Right lobe of liver (tissue), 6 donors: ENCODE measurements around the gene CDKN1C. TPM values are rescaled to one million over a fixed set of nuclear protein-coding genes. Genes with fewer than 3 reads are reported as not detected.

Experiments used
- ATAC-seq, 4 donors: fragments of 200-7000 bp; cut with Tn5 transposase; one replicate each; pipeline ENCODE4 v1.9.1; 2020; ENCODE audit warnings: mild to moderate bottlenecking in 4 of 4, moderate library complexity in 4 of 4
- DNase-seq, 3 donors: peaks; one replicate each; pipeline ENCODE4 v3.0.0-alpha.2; 2020
- H3K27ac ChIP-seq, 3 donors: fragments of 200-600 bp; one replicate each; pipeline ENCODE4 v1.8.0; 2022
- H3K27me3 ChIP-seq, 2 donors: fragments of 200-600 bp; one replicate each; pipeline ENCODE4 v1.8.0; 2022
- H3K36me3 ChIP-seq, 4 donors: fragments of 200-600 bp; sonication (generic) in 1 of 4; one replicate each; pipeline versions ENCODE4 v1.5.1 to v1.8.0; 2017 to 2022; ENCODE audit warnings: control low read depth in 1 of 4
- H3K4me1 ChIP-seq, 4 donors: fragments of 200-600 bp; sonication (generic) in 1 of 4; one replicate each; pipeline versions ENCODE4 v1.5.1 to v1.8.0; 2017 to 2022; ENCODE audit warnings: control low read depth in 1 of 4
- H3K4me3 ChIP-seq, 3 donors: fragments of 200-600 bp; one replicate each; pipeline ENCODE4 v1.8.0; 2022
- H3K9me3 ChIP-seq, 4 donors: fragments of 200-600 bp; sonication (generic) in 1 of 4; one replicate each; pipeline versions ENCODE4 v1.5.1 to v1.8.0; 2017 to 2022; ENCODE audit warnings: control low read depth in 1 of 4
- POLR2A ChIP-seq: fragments of 450-650 bp; IDR thresholded peaks from one replicate; pipeline ENCODE4 v1.6.1; 2017; ENCODE audit warnings: antibody characterized with exemption, mild to moderate bottlenecking
- WGBS: methylation state at CpG from one replicate; pipeline ENCODE4 v1.1.6; 2018; ENCODE audit warnings: low coverage, low lambda C conversion rate; ENCODE audit not compliant: insufficient coverage; ENCODE audit errors: missing lambda C conversion rate; 5-methylcytosine and 5-hydroxymethylcytosine counted together
- intact Hi-C, 2 donors: fragments of 100-400 bp; cut with DNase I; formaldehyde crosslinking; loops; one replicate each; pipeline versions ENCODE4 v1.11.2 to v1.14.1; 2022
- total RNA-seq, 6 experiments: library from RNA; depleted of rRNA in 2 of 6; stranded (reverse); fragments of >200 nt in 2 of 6; fragmentation: NEBNext Ultra II Directional in 3 of 6; extraction: Animal tissue kit (Norgen Biotek cat#: 25700) in 3 of 6; gene quantifications; one replicate each; pipeline versions ENCODE4 v1.1.0 to v1.2.4, GENCODE V29; 2016 to 2023
- TF ChIP-seq, protein P1 (sequence below), 4 donors: fragments of 200-600 bp in 3 of 4; fragments of 450-650 bp in 1 of 4; IDR thresholded peaks; one replicate each; pipeline versions ENCODE4 v1.5.1 to v1.8.0; 2016 to 2022; ENCODE audit warnings: antibody characterized with exemption in 4 of 4, mild to moderate bottlenecking in 2 of 4
- donor health status: DM: no; HTN: yes; CAD: no.
- donor health status: DM: no; HTN: no; CAD: no.
- donor health status: DM: no; HTN: no; CAD: no.
- donor health status: DM: no; HTN: yes; CAD: no.
- donor health status: DM: no; HTN: yes; CAD: no.

CDKN1C gene
- total RNA-seq, 6 experiments from 2014 or later = 2.2 to 8.0 (median 3.6) TPM

DNA sequence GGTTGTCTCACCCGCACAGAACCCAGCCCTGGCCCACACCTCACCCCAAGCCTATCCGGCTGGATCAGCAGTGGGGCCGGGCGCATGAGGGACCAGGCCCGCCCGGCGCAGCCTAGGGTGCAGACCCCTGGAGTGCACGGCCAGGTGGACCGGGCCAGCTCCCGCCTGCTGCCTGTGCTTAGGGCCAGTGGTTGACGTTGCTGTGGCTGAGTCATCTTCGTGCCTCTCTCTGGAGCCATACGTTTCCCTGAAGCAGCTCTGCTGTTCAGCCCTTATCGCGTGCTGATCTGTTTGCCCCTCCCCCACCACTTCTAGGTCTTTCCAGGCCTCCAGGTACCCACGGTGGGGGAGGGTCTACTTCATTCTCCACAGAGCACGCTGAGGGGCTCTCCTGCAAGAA lies 39.5 kb downstream of the CDKN1C start:
- no peaks in the 10 kb centered on the region for H3K9me3 ChIP-seq
- intact Hi-C loops = no loop called here
- no peak for ATAC-seq

DNA sequence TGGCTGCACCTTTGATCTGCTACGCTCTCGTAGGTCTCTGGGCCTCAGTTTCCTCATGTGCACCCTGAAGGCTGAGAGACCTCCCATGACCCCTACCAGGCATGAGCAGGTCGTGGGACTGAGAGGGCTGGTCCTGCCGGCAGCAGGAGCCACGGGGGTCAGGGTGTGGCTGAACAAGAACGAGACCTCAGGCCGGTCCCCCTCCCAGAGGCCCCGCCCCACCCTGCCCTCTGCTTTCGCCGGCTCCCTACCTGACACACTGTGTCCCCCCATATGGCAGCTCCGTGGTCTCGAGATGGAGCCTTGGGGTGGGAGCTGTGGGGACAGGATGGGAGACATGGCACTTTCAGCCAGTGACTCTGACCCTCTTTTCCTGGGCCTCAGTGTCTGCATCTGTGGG lies 40.6 kb downstream of the CDKN1C start:
- Histone ChIP-seq H3K27ac (no peak overlapping the region), H3K4me3 (no peak overlapping the region), H3K4me1 (no peaks in the 10 kb centered on the region), H3K9me3 (no peaks in the 10 kb centered on the region), H3K36me3 (no peaks in the 10 kb centered on the region), H3K27me3 (no peaks in the 10 kb centered on the region)
- WGBS = 80% methylated on average over 6 of the region's 12 CpGs
- TF ChIP-seq, protein P1, sequence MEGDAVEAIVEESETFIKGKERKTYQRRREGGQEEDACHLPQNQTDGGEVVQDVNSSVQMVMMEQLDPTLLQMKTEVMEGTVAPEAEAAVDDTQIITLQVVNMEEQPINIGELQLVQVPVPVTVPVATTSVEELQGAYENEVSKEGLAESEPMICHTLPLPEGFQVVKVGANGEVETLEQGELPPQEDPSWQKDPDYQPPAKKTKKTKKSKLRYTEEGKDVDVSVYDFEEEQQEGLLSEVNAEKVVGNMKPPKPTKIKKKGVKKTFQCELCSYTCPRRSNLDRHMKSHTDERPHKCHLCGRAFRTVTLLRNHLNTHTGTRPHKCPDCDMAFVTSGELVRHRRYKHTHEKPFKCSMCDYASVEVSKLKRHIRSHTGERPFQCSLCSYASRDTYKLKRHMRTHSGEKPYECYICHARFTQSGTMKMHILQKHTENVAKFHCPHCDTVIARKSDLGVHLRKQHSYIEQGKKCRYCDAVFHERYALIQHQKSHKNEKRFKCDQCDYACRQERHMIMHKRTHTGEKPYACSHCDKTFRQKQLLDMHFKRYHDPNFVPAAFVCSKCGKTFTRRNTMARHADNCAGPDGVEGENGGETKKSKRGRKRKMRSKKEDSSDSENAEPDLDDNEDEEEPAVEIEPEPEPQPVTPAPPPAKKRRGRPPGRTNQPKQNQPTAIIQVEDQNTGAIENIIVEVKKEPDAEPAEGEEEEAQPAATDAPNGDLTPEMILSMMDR (IDR thresholded peaks at IDR 0.05) = no peak
- TF ChIP-seq POLR2A = no peak
- intact Hi-C loops = no loop called here
- ATAC-seq (no peak), DNase-seq (no peak)

More for the DNA sequence above, 39.5 kb downstream of the CDKN1C start:
- Histone ChIP-seq H3K27me3 (no peaks in the 10 kb centered on the region), H3K4me1 (no peaks in the 10 kb centered on the region), H3K4me3 (no peak overlapping the region), H3K36me3 (no peaks in the 10 kb centered on the region), H3K27ac (no peak overlapping the region)
- no peak for DNase-seq
- 0% methylated on average over 1 of the region's 17 CpGs for WGBS
- TF ChIP-seq, protein P1 (IDR thresholded peaks at IDR 0.05) = no peak
- TF ChIP-seq POLR2A = no peak

- DNase-seq (no peak), ATAC-seq (no peak)
- TF ChIP-seq POLR2A = no peak
- TF ChIP-seq, protein P1 (IDR thresholded peaks at IDR 0.05) = no peak
- Histone ChIP-seq H3K36me3 (no peaks in the 10 kb centered on the region), H3K27me3 (no peaks in the 10 kb centered on the region), H3K9me3 (no peaks in the 10 kb centered on the region), H3K4me1 (no peaks in the 10 kb centered on the region), H3K27ac (no peak overlapping the region), H3K4me3 (no peak overlapping the region)
- WGBS = 92% methylated on average over 2 of the region's 19 CpGs
- intact Hi-C loops = no loop called here
Observed at GRCh38 chr11:2844116-2844842, 41.3 kb downstream of the CDKN1C start.

DNA sequence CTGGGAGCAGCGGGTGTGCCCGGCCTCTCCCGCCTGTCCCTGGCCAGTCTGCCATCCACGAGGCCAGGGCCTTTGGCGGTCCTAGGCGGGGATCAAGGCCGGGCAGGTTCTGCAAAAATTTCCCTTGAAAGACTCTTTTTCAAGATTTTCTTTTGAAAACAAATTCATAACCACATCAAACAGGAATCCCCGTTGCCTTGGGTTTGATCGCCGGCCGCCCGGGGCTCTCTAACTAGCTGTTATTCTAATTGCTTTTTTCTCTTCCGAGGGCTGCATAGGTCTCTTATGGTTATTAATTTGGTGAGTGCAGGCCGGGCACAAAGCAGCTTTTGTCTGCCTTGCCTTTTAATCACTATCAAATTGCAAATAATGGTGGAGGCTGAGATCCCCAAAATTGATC lies 42.0 kb downstream of the CDKN1C start:
- WGBS = 79% methylated on average over 12 of the region's 14 CpGs
- no peak for ATAC-seq
- intact Hi-C loops = no loop called here
- no peak overlapping the region for H3K27ac ChIP-seq
- H3K27me3 ChIP-seq = no peaks in the 10 kb centered on the region
- TF ChIP-seq POLR2A = no peak
- TF ChIP-seq, protein P1 (IDR thresholded peaks at IDR 0.05) = no peak
- H3K4me1 ChIP-seq = no peaks in the 10 kb centered on the region
- no peaks in the 10 kb centered on the region for H3K36me3 ChIP-seq
- H3K9me3 ChIP-seq = no peaks in the 10 kb centered on the region
- H3K4me3 ChIP-seq = no peak overlapping the region
- no peak for DNase-seq
